ENCODE measurements around the gene C20orf144. TPM values are rescaled to one million over a fixed set of nuclear protein-coding genes. Genes with fewer than 3 reads are reported as not detected.

The C20orf144 gene
- total RNA-seq, 1 donor from 2014 or later = not detected

- Histone ChIP-seq H3K9me3 (no peaks in the 10 kb centered on the region), H3K27ac (peak overlapping the region; percentile 9 to 58), H3K36me3 (no peaks in the 10 kb centered on the region), H3K4me1 (peaks cover 3 to 4% of the 10 kb centered on the region in 2 donors), H3K27me3 (no peaks in the 10 kb centered on the region), H3K4me3 (no peak overlapping the region)
- intact Hi-C loops (cut with DNase I) = no loop called here
- no peak for DNase-seq (ENCODE audit: low spot score in 2 of 2)
- TF ChIP-seq, protein P1, sequence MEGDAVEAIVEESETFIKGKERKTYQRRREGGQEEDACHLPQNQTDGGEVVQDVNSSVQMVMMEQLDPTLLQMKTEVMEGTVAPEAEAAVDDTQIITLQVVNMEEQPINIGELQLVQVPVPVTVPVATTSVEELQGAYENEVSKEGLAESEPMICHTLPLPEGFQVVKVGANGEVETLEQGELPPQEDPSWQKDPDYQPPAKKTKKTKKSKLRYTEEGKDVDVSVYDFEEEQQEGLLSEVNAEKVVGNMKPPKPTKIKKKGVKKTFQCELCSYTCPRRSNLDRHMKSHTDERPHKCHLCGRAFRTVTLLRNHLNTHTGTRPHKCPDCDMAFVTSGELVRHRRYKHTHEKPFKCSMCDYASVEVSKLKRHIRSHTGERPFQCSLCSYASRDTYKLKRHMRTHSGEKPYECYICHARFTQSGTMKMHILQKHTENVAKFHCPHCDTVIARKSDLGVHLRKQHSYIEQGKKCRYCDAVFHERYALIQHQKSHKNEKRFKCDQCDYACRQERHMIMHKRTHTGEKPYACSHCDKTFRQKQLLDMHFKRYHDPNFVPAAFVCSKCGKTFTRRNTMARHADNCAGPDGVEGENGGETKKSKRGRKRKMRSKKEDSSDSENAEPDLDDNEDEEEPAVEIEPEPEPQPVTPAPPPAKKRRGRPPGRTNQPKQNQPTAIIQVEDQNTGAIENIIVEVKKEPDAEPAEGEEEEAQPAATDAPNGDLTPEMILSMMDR (IDR thresholded peaks at IDR 0.05) = no peak
These were observed 25.3 kb downstream of the C20orf144 start for GRCh38 chr20:33687370-33687915.

GRCh38 chr20:33687993-33688937, 26.1 kb downstream of the C20orf144 start:
- H3K27ac ChIP-seq = no peak overlapping the region
- intact Hi-C loops (cut with DNase I) = no loop called here

GRCh38 chr20:33688938-33689424, 26.9 kb downstream of the C20orf144 start:
- H3K4me1 ChIP-seq = peaks cover 7% of the 10 kb centered on the region in 2 donors
- H3K36me3 ChIP-seq = no peaks in the 10 kb centered on the region
- no peaks in the 10 kb centered on the region for H3K27me3 ChIP-seq
- intact Hi-C loops (cut with DNase I) = no loop called here
- no peak overlapping the region for H3K27ac ChIP-seq
- DNase-seq (ENCODE audit: low spot score in 2 of 2) = no peak
- no peaks in the 10 kb centered on the region for H3K9me3 ChIP-seq
- H3K4me3 ChIP-seq = no peak overlapping the region
- TF ChIP-seq, protein P1 (IDR thresholded peaks at IDR 0.05) = no peak

More at GRCh38 chr20:33687993-33688937, 26.1 kb downstream of the C20orf144 start:
- DNase-seq (ENCODE audit: low spot score in 2 of 2) = no peak
- H3K27me3 ChIP-seq = no peaks in the 10 kb centered on the region
- H3K9me3 ChIP-seq = no peaks in the 10 kb centered on the region
- H3K4me3 ChIP-seq = no peak overlapping the region
- H3K4me1 ChIP-seq = peaks cover 3 to 4% of the 10 kb centered on the region in 2 donors
- TF ChIP-seq, protein P1 (IDR thresholded peaks at IDR 0.05) = no peak
- H3K36me3 ChIP-seq = no peaks in the 10 kb centered on the region

DNA sequence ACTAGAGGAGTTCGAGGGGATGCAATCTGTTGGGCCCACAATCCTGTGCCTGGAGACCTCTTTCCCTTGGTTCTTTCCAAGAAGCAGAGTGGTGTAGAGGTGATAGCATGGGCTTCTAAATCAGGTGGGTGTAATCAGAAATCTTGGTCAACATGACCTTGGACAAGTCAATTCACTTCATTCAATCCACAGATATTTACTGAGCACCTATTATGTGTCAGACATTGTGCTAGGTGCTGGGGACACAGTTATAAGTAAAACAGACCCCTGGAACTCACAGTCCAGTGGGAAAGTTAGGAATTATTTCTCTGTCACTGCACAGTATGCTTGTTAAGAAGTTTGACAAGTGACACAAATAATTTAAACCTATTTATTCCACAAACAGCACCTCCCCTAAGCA, 27.4 kb downstream of the C20orf144 start:
- H3K27ac ChIP-seq = no peak overlapping the region
- intact Hi-C loops (cut with DNase I) = no loop called here
- H3K9me3 ChIP-seq = no peaks in the 10 kb centered on the region
- no peak overlapping the region for H3K4me3 ChIP-seq
- H3K36me3 ChIP-seq = no peaks in the 10 kb centered on the region
- no peak for DNase-seq (ENCODE audit: low spot score in 2 of 2)
- no peaks in the 10 kb centered on the region for H3K27me3 ChIP-seq
- peaks cover 12% of the 10 kb centered on the region in 2 donors for H3K4me1 ChIP-seq
- TF ChIP-seq, protein P1 (IDR thresholded peaks at IDR 0.05) = no peak

- H3K9me3 ChIP-seq = no peaks in the 10 kb centered on the region
- H3K4me1 ChIP-seq = peaks cover 14 to 17% of the 10 kb centered on the region in 2 donors
- no peak overlapping the region for H3K27ac ChIP-seq
- H3K27me3 ChIP-seq = no peaks in the 10 kb centered on the region
- TF ChIP-seq, protein P1 (IDR thresholded peaks at IDR 0.05) = no peak
- DNase-seq (ENCODE audit: low spot score in 2 of 2) = no peak
- H3K4me3 ChIP-seq = no peak overlapping the region
- no peaks in the 10 kb centered on the region for H3K36me3 ChIP-seq
- intact Hi-C loops (cut with DNase I) = no loop called here
These were observed 27.8 kb downstream of the C20orf144 start for GRCh38 chr20:33689973-33690372.
